ENCODE measurements around the gene IFNA14. TPM values are rescaled to one million over a fixed set of nuclear protein-coding genes. Genes with fewer than 3 reads are reported as not detected.

IFNA14 gene
- total and polyA plus RNA-seq, 2 donors (not counting 1 experiment from before 2014, with no cell fraction given): not detected

- H3K9me3 Mint-ChIP-seq (ENCODE audit: insufficient read depth): no peaks in the 10 kb centered on the region
- Histone ChIP-seq H4K20me1 (ENCODE audit: control insufficient read depth, insufficient read depth, low read length, poor library complexity, severe bottlenecking) (no peaks in the 10 kb centered on the region), H3K36me3 (replicated peaks in 1 of 2; ENCODE audit: control extremely low read depth in 1 of 2, control insufficient read depth in 1 of 2, extremely low read depth in 1 of 2, insufficient read depth in 2 of 2, low read length in 1 of 2) (no peaks in the 10 kb centered on the region), H3K4me3 (ENCODE audit: control extremely low read depth in 1 of 5, extremely low read depth in 1 of 5, insufficient read depth in 1 of 5, low read depth in 2 of 5, low read length in 4 of 5) (no peak overlapping the region), H3K4me2 (replicated peaks; ENCODE audit: low read depth, low read length, poor library complexity, severe bottlenecking) (no peak overlapping the region), H3K4me1 (ENCODE audit: control insufficient read depth in 2 of 2, insufficient read depth in 2 of 2, low read length in 2 of 2) (no peaks in the 10 kb centered on the region), H3K27ac (ENCODE audit: low read length in 2 of 2) (no peak overlapping the region), H3K9me3 (ENCODE audit: control extremely low read depth in 1 of 3, control insufficient read depth in 2 of 3, insufficient read depth in 1 of 3, low read length in 2 of 3) (no peaks in the 10 kb centered on the region), H2AFZ (ENCODE audit: insufficient read depth, low read depth, low read length, poor library complexity, severe bottlenecking) (no peak overlapping the region), H3K27me3 (replicated peaks in 1 of 4; ENCODE audit: control extremely low read depth in 1 of 4, control insufficient read depth in 3 of 4, insufficient read depth in 4 of 4, low read length in 3 of 4) (peaks cover 0 to 9% (median 0%) of the 10 kb centered on the region in 4 experiments), H3K79me2 (ENCODE audit: control insufficient read depth, insufficient read depth, low read length) (no peaks in the 10 kb centered on the region), H3K9ac (ENCODE audit: low read length) (no peak overlapping the region)
- no peak for DNase-seq
- CTCF ChIA-PET: no interaction called here
- H3K27ac Mint-ChIP-seq: no peak overlapping the region
- H3K27me3 Mint-ChIP-seq: peaks cover 21% of the 10 kb centered on the region
- WGBS (ENCODE audit: insufficient coverage): 25% methylated on average over 1 of the region's 5 CpGs
- intact Hi-C loops (cut with micrococcal nuclease): no loop called here
- H3K4me3 Mint-ChIP-seq: no peak overlapping the region
- H3K4me1 Mint-ChIP-seq: no peaks in the 10 kb centered on the region
- ATAC-seq (ENCODE audit: low read depth): no peak
- POLR2A ChIA-PET: no interaction called here
- TF ChIP-seq EZH2 (IDR thresholded peaks at IDR 0.05; ENCODE audit: borderline replicate concordance, insufficient read depth, low read depth, low read length, poor library complexity, severe bottlenecking) (no peak), CTCF (IDR thresholded peaks at IDR 0.05) (no peak)
Measured at GRCh38 chr9:21286659-21287058, 46.9 kb upstream of the IFNA14 start.

DNA sequence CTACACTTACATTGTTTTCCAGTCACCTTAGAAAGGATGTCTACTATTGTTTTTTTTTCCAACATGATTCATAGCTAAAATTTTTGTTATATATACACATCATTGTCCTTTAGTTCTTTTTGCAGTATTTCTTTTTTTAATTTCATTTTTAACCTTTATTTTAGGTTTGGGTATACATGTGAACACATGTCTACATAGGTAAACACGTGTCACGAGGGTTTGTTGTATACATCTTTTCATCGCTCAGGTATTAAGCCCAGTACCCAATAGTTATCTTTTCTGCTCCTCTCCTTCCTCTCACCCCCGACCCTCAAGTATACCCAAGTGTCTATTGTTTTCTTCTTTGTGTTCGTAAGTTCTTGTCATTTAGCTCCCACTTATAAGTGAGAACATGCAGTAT lies 46.3 kb upstream of the IFNA14 start:
- Mint-ChIP-seq H3K4me1 (no peaks in the 10 kb centered on the region), H3K27ac (no peak overlapping the region), H3K27me3 (peaks cover 21% of the 10 kb centered on the region), H3K9me3 (ENCODE audit: insufficient read depth) (no peaks in the 10 kb centered on the region), H3K4me3 (no peak overlapping the region)
- Histone ChIP-seq H3K79me2 (ENCODE audit: control insufficient read depth, insufficient read depth, low read length) (no peaks in the 10 kb centered on the region), H4K20me1 (ENCODE audit: control insufficient read depth, insufficient read depth, low read length, poor library complexity, severe bottlenecking) (no peaks in the 10 kb centered on the region), H2AFZ (ENCODE audit: insufficient read depth, low read depth, low read length, poor library complexity, severe bottlenecking) (no peak overlapping the region), H3K9ac (ENCODE audit: low read length) (no peak overlapping the region), H3K27me3 (replicated peaks in 1 of 4; ENCODE audit: control extremely low read depth in 1 of 4, control insufficient read depth in 3 of 4, insufficient read depth in 4 of 4, low read length in 3 of 4) (peaks cover 0 to 9% (median 0%) of the 10 kb centered on the region in 4 experiments), H3K4me3 (ENCODE audit: control extremely low read depth in 1 of 5, extremely low read depth in 1 of 5, insufficient read depth in 1 of 5, low read depth in 2 of 5, low read length in 4 of 5) (no peak overlapping the region), H3K4me2 (replicated peaks; ENCODE audit: low read depth, low read length, poor library complexity, severe bottlenecking) (no peak overlapping the region), H3K9me3 (ENCODE audit: control extremely low read depth in 1 of 3, control insufficient read depth in 2 of 3, insufficient read depth in 1 of 3, low read length in 2 of 3) (no peaks in the 10 kb centered on the region), H3K36me3 (replicated peaks in 1 of 2; ENCODE audit: control extremely low read depth in 1 of 2, control insufficient read depth in 1 of 2, extremely low read depth in 1 of 2, insufficient read depth in 2 of 2, low read length in 1 of 2) (no peaks in the 10 kb centered on the region), H3K27ac (ENCODE audit: low read length in 2 of 2) (no peak overlapping the region), H3K4me1 (ENCODE audit: control insufficient read depth in 2 of 2, insufficient read depth in 2 of 2, low read length in 2 of 2) (no peaks in the 10 kb centered on the region)
- TF ChIP-seq CTCF (IDR thresholded peaks at IDR 0.05) (no peak), EZH2 (IDR thresholded peaks at IDR 0.05; ENCODE audit: borderline replicate concordance, insufficient read depth, low read depth, low read length, poor library complexity, severe bottlenecking) (no peak)
- DNase-seq (no peak), ATAC-seq (ENCODE audit: low read depth) (no peak)
- intact Hi-C loops (cut with micrococcal nuclease): no loop called here
- ChIA-PET POLR2A (no interaction called here), CTCF (no interaction called here)
- 100% methylated on average over 1 of the region's 5 CpGs for WGBS (ENCODE audit: insufficient coverage)

Data from B cell (primary cell).